Right renal pelvis (tissue), 4 donors: ENCODE measurements around the gene MYRIP. TPM values are rescaled to one million over a fixed set of nuclear protein-coding genes. Genes with fewer than 3 reads are reported as not detected.

Source experiments
- DNase-seq, 4 donors: peaks; one replicate each; pipeline ENCODE4 v3.0.0-alpha.2; 2013; ENCODE audit warnings: low read depth in 4 of 4, low spot score in 3 of 4, missing footprints in 1 of 4
- polyA plus RNA-seq, 4 donors: library from polyadenylated mRNA; unstranded; fragments of 120-200 nt; gene quantifications; one replicate each; pipeline ENCODE4 v1.2.1, GENCODE V29; 2013; ENCODE audit not compliant: insufficient read length in 4 of 4

Gene MYRIP
- polyA plus RNA-seq, 4 donors, result 1.8 to 2.6 (median 2.2) TPM

GRCh38 chr3:40307176-40307575 is 497.8 kb downstream of the MYRIP start:
- no peak for DNase-seq

- peak in 1 of 4 donors; percentile 12 for DNase-seq
Observed at GRCh38 chr3:40308725-40309417, 499.5 kb downstream of the MYRIP start.

GRCh38 chr3:40309418-40309924 is 500.1 kb downstream of the MYRIP start, which contains the start of gene EIF1B:
Gene EIF1B, plus strand, starts transcription at chr3:40309707. Its CDS starts 235 bp downstream, at chr3:40309942.
- peak; percentile 96 to 97 (median 96) for DNase-seq
